ENCODE results near the gene ANKRD28. TPM values are rescaled to one million over a fixed set of nuclear protein-coding genes. Genes with fewer than 3 reads are reported as not detected.

The ANKRD28 gene
- total and polyA plus RNA-seq, 7 donors: 13.4 to 64.5 (median 41.5) TPM

DNA sequence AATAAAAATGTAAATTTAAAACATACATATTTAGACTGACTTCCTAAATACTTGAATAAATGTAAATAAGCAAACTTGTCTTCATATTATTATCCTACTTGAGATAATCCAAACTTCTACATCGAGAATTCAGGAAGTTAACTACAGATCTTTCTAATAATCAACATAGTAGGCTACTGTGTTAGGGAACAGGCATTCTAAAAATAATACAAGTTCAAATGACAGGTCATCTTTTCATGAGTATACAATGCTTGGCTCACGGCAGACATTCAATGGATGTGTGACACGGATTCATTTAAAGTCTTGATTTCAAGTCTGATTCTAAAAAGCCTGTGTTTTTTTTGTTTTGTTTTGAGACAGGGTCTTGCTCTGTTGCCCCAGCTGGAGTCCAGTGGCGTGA, 107.5 kb downstream of the ANKRD28 start:
- Histone ChIP-seq H3K4me1 (peaks cover 0 to 25% (median 7%) of the 10 kb centered on the region in 4 donors), H3K9me3 (no peaks in the 10 kb centered on the region), H3K27ac (no peak overlapping the region), H3K4me3 (no peak overlapping the region), H3K36me3 (peaks cover under 1 to 51% (median 10%) of the 10 kb centered on the region in 4 donors), H3K27me3 (no peaks in the 10 kb centered on the region)
- TF ChIP-seq POLR2AphosphoS5 (IDR thresholded peaks at IDR 0.05): no peak
- WGBS, 2 donors: 91% methylated on average over 4 of the region's 4 CpGs
- DNase-seq: no peak
- intact Hi-C loops (cut with DNase I): no loop called here

DNA sequence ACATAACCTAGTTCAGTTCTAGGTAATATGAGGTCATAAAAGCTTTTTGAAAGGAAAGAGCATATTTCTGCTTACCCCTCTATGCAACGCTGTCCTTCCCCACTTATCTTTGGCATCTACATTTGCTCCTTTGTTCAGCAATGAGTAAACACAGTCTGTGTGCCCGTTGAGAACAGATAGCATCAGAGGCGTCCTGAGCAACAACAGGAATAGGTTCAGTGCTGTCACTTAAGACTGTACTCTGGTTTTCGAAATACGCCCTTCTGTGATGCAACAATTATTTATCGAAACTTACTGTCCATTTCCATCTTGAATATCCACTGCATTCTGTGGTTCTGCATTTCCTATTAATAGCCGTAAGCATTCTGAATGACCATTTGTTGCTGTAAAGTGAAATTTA, 111.9 kb downstream of the ANKRD28 start:
- intact Hi-C loops (cut with DNase I): no loop called here
- no peak for TF ChIP-seq POLR2AphosphoS5 (IDR thresholded peaks at IDR 0.05)
- TF ChIP-seq EP300 (IDR thresholded peaks at IDR 0.05): no peak
- TF ChIP-seq, protein P1, sequence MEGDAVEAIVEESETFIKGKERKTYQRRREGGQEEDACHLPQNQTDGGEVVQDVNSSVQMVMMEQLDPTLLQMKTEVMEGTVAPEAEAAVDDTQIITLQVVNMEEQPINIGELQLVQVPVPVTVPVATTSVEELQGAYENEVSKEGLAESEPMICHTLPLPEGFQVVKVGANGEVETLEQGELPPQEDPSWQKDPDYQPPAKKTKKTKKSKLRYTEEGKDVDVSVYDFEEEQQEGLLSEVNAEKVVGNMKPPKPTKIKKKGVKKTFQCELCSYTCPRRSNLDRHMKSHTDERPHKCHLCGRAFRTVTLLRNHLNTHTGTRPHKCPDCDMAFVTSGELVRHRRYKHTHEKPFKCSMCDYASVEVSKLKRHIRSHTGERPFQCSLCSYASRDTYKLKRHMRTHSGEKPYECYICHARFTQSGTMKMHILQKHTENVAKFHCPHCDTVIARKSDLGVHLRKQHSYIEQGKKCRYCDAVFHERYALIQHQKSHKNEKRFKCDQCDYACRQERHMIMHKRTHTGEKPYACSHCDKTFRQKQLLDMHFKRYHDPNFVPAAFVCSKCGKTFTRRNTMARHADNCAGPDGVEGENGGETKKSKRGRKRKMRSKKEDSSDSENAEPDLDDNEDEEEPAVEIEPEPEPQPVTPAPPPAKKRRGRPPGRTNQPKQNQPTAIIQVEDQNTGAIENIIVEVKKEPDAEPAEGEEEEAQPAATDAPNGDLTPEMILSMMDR (IDR thresholded peaks at IDR 0.05): no peak
- TF ChIP-seq POLR2A (IDR thresholded peaks at IDR 0.05): no peak
- Histone ChIP-seq H3K4me3 (no peak overlapping the region), H3K36me3 (peaks cover 4 to 67% (median 14%) of the 10 kb centered on the region in 4 donors), H3K4me1 (peaks cover 0 to 31% (median 16%) of the 10 kb centered on the region in 4 donors), H3K9me3 (no peaks in the 10 kb centered on the region), H3K27ac (no peak overlapping the region), H3K27me3 (no peaks in the 10 kb centered on the region)
- no peak for DNase-seq
- 84 to 85% methylated on average over 7 of the region's 7 CpGs for WGBS, 2 donors

DNA sequence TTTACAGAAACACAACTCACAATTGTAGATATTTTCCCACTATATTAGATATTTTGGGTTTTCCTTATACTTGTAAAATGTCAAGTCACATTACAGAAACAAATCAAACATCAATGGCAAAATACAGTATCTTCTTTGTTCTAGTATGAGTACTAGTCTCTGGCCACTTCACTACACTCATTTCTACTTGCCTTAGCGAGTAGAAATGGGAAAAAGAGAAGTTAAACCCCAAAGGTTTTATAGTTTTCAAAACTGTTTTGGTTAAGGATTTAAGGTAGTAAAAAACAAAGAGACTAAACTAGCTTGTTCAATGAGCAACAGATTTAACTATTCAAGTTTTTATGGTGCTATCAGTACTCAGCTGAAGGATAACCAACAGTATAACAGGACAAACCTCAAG, 114.5 kb downstream of the ANKRD28 start:
- intact Hi-C loops (cut with DNase I): no loop called here
- Histone ChIP-seq H3K27ac (peak overlapping the region in 2 of 4 donors; percentile 11 to 33), H3K4me1 (peaks cover 0 to 31% (median 14%) of the 10 kb centered on the region in 4 donors), H3K36me3 (peaks cover 4 to 57% (median 10%) of the 10 kb centered on the region in 4 donors), H3K9me3 (no peaks in the 10 kb centered on the region), H3K27me3 (no peaks in the 10 kb centered on the region), H3K4me3 (no peak overlapping the region)
- no peak for TF ChIP-seq POLR2A (IDR thresholded peaks at IDR 0.05)
- TF ChIP-seq POLR2AphosphoS5 (IDR thresholded peaks at IDR 0.05): no peak
- TF ChIP-seq, protein P1 (IDR thresholded peaks at IDR 0.05): no peak
- TF ChIP-seq EP300 (IDR thresholded peaks at IDR 0.05): no peak
- DNase-seq: no peak
- WGBS, 2 donors: 88 to 93% methylated on average over 1 of the region's 1 CpG

DNA sequence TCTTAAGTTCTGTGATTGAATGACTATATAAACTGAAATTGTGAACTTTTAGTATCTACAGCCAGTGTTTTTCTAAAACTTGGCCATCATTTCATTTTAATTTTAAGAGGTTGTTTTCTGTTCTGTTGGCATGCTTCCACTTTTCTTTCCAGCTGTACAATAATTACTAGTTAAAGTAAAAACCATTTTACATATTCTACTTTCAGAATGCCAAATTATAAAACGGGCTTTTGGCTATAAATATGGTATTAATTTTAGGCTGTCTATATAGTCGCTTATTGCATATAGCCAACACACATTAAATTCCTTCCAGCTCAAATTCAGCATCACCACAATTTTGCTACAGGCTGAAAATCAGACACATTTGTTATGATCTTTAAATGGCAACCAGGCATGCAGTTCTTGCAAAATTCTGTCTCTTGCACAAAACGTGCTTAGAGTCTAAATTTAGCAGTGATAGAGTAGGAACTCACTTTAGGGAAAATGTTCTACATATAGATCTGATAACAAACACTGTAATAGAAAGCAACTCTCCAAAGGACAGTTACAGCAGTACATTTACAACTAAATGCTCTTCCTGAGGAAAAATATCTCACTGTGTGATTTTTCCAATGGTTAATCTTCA, 115.1 kb downstream of the ANKRD28 start:
- H3K36me3 ChIP-seq: peaks cover 4 to 59% (median 15%) of the 10 kb centered on the region in 4 donors
- WGBS, 2 donors: 52 to 65% methylated on average over 3 of the region's 3 CpGs

DNA sequence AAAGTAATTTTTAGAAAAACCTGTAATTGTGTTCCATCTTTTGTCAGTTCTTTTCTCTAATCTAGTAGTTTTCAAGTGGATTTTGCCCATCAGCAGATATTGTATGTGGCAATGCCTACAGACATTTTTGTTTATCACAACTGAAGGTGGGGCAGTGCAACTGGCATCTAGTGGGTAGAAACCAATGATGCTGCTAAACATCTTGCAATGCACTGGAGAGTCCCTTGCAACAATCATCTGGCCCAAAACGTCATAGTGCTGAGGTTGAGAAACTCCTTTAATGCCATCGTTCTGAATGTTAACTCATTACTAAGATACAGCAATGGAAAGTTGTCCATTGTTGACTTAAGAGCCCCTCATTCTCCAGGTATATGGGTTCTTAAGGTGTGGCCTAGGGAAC, 116.1 kb downstream of the ANKRD28 start:
- DNase-seq: no peak
- H3K4me1 ChIP-seq: peaks cover 0 to 31% (median 14%) of the 10 kb centered on the region in 4 donors
- intact Hi-C loops (cut with DNase I): no loop called here
- H3K9me3 ChIP-seq: no peaks in the 10 kb centered on the region
- no peaks in the 10 kb centered on the region for H3K27me3 ChIP-seq
- H3K27ac ChIP-seq: no peak overlapping the region
- TF ChIP-seq, protein P1 (IDR thresholded peaks at IDR 0.05): no peak
- TF ChIP-seq POLR2AphosphoS5 (IDR thresholded peaks at IDR 0.05): no peak
- no peak for TF ChIP-seq EP300 (IDR thresholded peaks at IDR 0.05)
- TF ChIP-seq POLR2A (IDR thresholded peaks at IDR 0.05): no peak
- WGBS, 2 donors: 90 to 91% methylated on average over 2 of the region's 2 CpGs
- H3K4me3 ChIP-seq: no peak overlapping the region
- H3K36me3 ChIP-seq: peaks cover 4 to 59% (median 17%) of the 10 kb centered on the region in 4 donors

More for the DNA sequence above, 115.1 kb downstream of the ANKRD28 start:
- Histone ChIP-seq H3K9me3 (no peaks in the 10 kb centered on the region), H3K27ac (peak overlapping the region in 2 of 4 donors; percentile 11 to 33), H3K27me3 (no peaks in the 10 kb centered on the region), H3K4me1 (peaks cover 0 to 31% (median 14%) of the 10 kb centered on the region in 4 donors), H3K4me3 (no peak overlapping the region)
- no peak for DNase-seq
- TF ChIP-seq POLR2A (IDR thresholded peaks at IDR 0.05): no peak
- TF ChIP-seq, protein P1 (IDR thresholded peaks at IDR 0.05): no peak
- TF ChIP-seq EP300 (IDR thresholded peaks at IDR 0.05): no peak
- no peak for TF ChIP-seq POLR2AphosphoS5 (IDR thresholded peaks at IDR 0.05)
- intact Hi-C loops (cut with DNase I): no loop called here

Measured in sigmoid colon (tissue), 7 donors.